MV-4-11 (cell line): ENCODE data around the gene ASAP2.
"Not testable (repeated sequence)": the region's sequence is repeated elsewhere in the genome, so short reads cannot be mapped to it uniquely, and the experiment has no call there.

Experiments
- DNase-seq: peaks from one replicate; lab custom pipeline; 2025; lab: John Stamatoyannopoulos, UW

Gene ASAP2

DNA sequence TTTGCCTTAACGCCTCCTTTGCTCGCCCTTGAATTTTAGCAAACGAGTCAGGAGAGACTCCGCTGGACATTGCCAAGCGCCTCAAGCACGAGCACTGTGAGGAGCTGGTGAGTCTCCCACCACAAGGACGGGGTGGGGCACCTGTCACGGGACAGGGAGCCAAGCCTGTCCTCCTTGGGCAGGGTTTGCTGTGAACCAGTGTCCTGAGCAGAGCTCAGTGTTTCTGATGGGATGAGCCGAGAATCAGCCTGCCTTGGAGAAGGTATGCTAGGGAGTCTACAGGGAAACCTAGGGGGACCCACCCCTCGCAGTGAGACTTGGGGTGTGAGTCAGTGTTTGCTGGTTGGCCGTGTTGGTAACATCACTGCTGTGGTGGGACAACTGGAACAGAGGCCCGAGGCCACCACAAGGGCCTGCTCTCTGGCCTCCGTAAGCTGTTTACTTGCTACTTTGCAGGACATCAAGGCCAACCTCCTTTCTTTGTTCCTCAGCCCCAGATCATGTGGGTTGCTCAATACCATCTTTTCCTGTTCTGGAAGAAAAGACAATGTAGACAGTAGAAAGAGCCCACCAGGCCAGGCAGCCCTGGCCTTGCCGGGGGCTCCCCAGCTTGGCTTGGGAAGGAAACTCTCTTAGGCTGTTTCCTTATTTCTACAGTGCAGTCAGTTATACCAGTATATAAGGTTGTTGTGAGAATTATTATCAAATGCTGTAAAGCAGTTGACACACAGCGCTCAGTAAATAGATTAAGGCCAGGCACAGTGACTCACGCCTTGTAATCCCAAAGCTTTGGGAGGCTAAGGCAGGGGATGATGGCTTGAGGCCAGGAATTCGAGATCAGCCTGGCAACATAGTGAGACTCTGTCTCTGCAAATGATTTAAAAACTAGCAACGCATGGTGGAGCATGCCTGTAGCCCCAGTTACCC, 174.4 kb downstream of the ASAP2 start:
- peak; percentile 41 for DNase-seq

DNA sequence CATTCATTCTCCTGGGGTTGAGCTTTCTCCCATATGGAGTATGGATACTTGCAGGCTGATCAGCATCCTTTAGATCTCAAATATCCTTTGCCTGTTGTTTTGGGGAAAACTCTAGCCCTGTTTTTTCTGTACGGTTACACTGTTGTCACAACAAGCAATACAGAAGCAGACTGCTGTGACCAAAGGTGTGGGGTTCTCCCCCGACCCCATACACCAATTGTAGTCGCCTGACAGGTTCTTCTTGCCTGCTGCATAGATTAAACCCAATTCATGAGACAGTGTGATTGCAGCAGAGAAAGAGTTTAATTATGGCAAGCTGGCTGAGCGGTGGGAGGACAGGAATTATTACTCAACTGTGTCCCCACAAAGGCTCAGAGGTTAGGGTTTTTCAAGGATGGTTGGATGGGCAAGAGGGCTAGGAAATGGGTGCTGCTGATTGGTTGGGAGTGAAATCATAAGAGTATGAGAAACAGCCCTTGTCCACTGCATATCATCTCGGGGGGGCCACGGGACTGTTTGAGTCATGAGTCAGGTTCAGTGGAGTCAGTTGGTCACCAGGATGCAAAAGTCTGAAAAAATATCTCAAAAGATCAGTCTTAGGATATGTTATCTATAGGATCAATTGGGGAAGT, 176.1 kb downstream of the ASAP2 start:
- no peak for DNase-seq

DNA sequence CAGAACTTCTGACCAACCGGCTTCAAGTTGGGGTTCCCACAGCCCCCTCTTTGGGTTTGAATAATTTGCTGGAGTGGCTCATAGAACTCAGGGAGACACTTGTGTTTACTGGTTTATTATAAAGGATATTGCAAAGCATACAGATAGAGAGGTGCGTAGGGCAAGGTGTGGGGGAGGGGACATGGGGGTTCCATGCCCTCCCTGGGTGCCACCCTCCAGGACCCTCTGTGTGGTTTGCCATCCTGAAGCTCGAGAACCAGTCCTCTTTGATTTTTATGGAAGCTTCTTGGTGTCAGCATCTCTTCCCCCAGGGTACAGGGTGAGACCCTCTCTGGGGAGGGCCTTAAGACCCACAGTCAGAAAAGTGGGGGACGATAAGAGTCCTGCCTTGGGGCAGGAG, 177.9 kb downstream of the ASAP2 start:
- no peak for DNase-seq

DNA sequence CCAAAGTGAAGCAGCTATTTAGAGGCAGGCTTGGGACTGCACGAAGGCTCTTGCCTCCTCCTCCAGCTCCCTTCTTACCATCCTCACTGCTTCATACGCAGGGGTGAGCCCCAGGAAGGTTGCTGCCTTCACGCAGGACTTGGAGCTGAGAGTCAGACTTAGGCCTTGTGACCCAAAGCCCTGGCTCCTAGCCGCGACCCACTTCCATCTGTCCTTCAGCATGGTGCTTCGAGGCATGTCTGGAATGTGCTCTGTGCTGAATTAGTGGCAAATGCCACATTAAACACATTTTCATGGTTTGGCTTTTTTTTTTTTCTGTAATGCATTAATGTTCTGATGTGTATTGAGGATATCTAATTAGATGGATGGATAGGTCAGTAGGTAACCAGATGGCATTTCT, 179.2 kb downstream of the ASAP2 start:
- DNase-seq, result no peak

DNA sequence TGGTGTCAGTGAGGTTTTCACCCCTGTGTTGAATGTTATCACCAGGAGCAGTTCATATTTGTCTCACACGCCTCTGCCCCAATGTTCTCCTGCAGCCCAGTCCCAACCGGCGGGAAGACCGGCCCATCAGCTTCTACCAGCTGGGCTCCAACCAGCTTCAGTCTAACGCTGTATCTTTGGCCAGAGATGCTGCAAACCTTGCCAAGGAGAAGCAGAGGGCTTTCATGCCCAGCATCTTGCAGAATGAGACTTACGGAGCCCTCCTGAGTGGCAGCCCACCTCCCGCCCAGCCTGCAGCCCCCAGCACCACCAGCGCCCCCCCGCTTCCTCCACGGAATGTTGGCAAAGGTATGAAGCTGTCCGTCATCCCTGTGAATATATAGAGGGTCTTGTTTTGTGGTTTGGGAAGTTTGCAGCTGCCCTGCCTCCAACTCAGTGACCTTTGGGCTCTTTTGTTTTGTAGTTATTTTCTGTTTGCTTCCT, 181.6 kb downstream of the ASAP2 start:
- no peak for DNase-seq

DNA sequence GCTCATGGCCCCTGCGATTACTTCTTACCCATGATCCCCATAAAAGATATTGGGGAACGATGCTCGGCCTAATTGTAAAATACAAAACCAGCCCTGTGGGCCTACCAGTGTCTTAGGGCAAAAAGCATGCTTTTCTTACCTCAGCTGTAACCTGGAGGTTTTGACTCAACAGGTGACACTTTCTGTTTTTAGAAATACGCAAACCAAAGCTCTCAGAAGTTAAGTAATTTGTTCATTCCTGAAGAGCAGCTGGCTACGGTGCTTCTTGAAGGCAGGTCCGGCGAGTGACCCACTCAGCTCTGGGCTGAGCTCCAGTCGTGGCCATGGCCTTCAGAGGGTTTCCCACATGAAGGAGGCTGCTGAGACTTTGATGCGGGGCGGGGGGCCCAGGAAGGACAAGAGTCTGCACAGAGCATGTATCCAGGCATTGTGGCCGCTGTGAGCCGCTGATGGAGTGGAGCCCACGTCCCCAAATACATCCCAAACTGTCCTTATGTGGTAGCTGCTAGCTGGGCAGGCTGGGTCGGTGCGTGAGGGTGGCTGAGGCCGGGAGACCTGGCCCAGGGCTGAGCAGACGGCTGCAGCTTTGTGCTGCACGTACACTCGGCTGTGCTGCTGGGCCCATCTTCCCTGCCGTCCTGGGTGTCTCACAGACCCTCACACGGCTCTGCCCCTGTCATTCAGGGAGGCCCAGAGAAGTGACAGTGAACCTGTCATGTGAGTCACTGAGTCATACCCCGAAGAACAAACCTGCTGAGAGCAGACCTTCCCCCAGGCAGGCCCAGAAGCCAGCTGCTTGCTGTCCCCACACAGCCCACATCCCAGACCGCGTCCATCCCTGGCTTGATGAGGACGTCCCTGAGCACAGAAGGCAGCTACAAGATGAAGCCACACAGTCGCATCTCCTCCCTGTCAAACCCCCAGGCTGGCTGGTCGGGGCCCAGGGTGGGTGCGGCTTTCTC, 182.6 kb downstream of the ASAP2 start:
- no peak for DNase-seq

DNA sequence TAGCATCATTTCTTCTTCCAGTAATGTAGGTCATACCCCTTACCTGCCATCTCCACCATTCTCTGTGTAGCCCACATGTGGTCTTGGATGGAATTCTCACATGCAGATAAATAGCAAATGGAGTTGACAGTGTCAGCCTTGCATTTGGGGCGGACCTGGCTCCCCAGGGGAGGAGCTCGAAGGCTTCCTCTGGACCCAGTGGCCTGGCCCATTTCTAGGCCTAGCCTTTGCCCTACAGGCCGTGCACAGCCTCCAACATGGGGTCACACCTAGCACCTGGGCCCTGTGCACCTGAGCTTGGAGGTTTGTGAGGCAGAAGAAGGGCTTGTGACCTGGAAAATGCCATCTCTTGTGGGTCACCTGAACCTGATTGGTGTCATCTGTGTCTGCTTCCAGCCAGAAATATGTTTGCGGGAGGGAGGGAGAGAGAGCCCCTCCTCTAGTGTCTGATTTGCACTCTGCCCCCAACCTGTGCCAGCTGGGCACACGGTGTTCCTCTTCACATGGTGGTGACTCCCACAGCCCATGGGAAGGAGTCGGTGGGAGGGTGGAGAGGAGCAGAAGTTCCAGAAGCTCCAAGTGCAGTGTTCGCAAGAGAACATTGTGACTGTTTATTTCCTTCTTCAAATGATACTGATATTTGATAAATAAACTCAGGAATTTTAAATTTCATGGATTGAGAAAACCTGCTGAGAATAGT, 183.7 kb downstream of the ASAP2 start:
- no peak for DNase-seq

DNA sequence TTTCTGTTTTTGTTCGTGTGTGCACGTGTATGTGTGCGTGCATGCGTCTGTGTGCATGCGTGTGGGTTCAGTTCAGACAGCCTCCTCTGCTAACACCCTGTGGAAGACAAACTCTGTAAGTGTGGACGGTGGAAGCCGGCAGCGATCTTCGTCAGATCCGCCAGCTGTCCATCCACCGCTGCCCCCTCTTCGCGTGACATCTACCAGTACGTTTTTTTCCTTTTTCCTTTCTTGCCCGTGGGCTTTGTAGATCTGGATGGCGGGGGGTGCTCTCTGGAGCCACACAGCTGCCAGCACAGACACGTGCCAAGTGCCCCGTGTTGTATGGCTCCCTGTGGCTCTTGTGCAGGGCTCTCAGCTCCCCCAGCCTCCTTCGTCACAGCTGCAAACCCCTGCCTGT, 184.4 kb downstream of the ASAP2 start:
- DNase-seq, result no peak

DNA sequence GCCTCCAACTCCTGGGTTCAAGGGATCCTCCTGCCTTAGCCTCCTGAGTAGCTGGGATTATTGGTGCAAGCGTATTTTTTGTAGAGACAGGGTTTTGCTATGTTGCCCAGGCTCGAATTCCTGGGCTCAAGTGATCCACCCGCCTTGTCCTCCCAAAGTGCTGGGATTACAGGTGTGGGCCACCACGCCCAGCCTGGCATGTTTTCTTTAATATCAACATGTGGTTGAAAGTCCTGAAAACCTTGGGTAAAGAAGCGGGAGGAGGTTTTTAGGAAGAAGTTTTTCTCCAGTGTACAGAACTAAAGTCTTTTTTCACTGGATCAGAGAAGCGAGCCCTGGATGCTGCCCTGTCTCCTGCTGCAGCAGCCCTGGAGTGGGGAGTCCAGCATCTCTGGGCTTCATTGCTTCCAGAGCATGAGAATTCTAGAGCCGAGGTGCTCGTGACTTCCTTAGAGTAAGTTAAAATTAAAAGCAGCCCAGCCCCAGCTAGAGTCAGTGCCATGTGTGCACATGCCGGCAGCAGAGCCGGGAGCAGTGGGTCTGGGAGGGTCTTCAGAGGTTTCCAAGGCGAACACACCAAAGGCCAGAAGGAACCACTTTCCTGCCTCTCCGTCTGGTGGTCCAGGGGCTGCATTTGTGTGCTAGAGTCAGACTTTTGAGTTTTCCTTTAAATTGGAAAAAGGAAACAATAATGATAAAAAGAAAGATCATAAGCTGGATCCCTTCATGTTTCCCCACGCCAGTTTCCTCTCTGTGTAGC, 185.5 kb downstream of the ASAP2 start:
- no peak for DNase-seq

DNA sequence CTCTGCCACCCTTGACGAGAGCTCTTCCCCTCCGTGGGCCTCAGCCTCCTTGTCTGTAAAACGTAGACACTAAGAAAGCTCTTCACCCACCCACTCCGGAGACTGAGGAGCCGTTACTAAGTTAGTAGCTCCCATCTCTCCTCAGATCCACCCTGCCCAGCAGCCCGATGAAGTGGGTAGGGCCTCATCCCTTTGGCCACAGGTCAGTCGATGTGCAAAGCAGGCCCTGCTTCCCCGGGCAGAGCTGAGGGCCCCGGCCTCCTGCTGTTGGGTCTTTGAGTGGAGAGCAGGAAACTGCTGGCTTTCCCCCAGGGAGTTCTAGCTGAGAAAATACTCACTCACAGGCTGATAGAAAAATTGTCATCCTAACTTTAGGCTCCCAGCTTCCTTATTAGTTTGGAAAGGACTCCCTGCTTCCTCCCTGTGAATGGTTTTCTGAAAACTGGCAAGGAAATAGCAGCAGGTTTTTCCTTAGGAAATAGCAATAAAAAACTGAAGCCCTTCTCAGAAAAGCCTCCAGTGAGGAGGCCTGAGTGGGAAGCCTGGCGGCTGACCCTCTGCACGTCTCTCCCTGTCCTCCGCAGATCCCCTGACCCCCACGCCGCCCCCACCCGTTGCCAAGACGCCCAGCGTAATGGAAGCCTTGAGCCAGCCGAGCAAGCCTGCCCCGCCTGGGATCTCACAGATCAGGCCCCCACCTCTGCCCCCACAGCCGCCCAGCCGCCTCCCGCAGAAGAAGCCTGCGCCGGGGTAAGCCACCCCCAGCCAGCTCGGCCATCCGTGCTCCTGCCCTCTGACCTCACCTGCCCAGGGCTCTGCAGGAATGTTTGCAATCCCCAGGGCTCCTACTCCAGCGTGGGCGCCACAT, 186.5 kb downstream of the ASAP2 start:
- no peak for DNase-seq

DNA sequence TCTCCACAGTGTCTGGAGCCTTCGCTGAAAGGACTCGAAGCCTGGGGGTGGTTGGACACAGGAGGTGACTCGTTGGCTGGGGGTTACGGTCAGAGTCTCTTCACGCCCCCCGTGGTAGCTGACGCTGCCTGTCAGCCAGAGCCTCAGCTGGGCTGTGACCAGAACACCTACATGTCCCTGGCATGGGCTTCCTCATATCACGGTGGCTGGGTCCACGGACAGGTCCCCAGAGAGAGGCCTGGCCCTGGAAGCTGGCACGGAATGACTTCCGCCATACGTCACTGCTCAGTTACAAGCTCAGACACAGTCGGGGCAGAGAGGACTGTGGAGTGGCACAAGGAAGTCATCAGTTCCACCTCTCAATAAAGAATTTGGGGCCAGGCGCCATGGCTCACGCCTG, 188.2 kb downstream of the ASAP2 start:
- DNase-seq, result no peak

DNA sequence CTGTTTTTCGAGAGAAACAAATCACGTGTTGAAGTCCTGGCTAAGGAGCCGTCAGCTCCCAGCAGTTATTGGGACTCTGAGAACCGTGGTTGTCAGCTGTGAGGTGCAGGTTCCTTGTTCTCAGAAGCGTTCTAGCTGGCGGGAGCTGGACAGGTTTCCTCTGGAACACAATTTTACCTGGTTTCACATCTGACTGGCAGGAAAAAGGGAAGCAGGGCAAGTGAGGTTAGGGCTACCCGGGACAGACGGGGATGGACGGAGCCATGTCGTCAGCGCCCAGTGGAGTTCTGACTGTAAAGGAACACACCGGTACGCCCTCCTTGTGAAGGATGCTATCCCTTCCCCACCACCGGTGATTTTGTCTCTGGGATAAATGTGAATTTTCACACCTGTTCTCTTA, 190.6 kb downstream of the ASAP2 start:
- no peak for DNase-seq

DNA sequence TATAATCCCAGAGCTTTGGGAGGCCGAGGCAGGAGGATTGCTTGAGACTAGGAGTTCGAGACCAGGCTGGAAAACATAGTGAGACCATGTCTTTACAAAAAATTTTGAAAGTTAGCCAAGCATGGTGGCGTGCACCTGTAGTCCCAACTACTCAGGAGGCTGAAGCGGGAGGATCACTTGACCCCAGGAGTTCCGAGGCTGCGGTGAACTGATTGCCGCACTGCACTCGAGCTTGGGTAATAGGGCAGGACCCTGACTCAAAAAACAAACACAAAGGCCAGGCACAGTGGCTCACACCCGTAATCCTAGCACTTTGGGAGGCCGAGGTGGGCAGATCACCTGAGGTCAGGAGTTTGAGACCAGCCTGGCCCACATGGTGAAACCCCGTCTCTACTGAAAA, 191.6 kb downstream of the ASAP2 start:
- not testable (repeated sequence) for DNase-seq

DNA sequence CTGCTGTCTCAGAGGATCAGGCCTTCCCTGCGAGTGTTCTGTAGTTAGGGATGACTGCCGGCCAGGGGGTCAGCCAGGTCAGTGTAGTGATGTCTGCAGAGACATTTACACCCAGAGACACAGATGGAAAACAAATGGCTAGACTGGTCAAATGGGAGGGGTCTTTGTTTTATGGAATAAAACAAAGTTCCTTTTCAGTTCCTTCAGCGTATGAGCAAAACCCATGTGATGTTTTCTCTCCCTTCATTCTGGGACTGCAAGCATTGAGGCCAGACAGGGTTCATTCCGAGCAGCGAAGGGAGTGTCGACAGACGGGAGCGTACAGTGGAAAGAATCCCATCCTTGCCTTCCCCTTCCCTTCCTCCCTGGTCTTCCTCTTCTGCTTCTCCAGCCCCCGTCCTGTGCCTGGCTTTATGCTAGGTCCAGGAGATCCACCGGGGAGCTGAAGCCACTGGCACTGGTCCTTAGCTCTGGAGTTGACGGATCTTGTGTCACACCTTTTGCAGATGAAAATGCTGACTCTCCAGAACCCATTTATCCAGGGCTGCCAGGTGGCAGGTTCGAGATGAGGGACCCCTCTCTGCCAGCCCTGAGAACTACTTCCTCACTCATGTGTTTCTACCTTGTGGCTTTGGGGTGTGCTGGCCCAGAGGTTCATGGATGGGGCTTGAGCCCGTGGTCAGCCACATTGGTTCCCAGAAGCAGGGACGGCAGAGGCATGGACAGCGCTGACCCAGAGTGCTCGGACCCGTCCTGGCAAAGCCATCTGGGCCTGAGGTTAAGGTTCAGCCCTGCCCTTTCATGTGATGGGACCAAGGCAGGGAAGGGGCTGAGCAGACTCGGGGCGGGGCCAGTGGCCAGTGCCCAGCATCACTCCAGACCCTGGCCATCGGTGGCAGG, 192.5 kb downstream of the ASAP2 start:
- DNase-seq, result no peak

DNA sequence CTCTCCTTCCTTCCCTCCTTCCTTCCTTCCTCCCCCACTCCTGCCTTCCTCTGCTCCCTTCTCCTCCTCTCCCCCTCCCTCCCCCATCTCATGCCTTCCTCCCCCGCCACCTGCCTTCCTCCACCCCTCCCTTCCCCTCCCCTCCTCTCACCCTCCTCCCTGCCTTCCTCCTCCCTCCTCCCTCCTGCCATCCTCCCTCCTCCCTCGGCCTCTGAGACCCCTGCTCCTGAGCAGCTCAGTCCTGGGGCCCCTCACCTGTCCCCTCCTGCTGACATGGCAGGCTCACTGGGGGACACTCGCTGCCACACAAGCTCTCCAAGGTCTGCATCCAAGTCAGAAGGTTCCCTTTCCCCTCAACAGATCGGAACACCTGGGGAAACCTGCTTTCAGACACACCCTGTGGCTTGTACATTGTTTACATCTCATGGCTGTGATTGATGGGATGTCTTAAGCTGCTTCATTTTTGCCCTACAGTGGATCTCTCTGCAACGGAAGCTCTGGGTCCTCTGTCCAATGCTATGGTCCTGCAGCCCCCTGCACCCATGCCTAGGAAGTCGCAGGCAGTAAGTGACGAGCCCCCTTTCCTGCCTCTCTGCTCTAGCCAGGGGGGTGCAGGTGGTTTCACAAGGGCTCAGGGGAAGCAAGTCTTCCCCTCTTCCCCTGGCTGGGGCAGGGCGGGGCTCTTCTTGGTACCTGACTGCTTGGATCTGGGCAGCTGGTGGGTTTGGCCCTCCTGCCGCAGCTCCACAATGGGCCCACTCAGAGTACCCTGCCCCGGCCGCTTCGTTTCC, 193.9 kb downstream of the ASAP2 start:
- DNase-seq, result no peak

DNA sequence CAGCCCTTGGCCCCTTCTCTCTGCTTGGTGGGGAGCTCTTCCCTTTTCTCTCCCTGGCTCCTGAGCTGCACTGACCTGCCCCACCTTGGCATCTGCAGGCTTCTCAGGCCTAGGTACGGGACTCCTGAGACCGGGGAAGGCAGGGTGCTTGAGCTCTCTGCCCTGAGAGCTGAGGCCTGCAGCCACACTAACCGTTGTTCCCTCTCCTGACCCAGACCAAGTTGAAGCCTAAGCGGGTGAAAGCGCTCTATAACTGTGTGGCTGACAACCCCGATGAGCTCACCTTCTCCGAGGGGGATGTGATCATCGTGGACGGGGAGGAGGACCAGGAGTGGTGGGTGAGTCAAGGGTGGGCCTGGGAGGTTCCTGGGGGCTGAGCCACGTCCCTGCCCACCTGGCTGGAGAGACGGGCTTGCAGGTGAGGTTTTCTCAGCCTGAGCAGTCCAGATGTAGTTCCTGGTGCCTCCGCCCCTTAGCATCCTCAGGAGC, 194.5 kb downstream of the ASAP2 start:
- no peak for DNase-seq

DNA sequence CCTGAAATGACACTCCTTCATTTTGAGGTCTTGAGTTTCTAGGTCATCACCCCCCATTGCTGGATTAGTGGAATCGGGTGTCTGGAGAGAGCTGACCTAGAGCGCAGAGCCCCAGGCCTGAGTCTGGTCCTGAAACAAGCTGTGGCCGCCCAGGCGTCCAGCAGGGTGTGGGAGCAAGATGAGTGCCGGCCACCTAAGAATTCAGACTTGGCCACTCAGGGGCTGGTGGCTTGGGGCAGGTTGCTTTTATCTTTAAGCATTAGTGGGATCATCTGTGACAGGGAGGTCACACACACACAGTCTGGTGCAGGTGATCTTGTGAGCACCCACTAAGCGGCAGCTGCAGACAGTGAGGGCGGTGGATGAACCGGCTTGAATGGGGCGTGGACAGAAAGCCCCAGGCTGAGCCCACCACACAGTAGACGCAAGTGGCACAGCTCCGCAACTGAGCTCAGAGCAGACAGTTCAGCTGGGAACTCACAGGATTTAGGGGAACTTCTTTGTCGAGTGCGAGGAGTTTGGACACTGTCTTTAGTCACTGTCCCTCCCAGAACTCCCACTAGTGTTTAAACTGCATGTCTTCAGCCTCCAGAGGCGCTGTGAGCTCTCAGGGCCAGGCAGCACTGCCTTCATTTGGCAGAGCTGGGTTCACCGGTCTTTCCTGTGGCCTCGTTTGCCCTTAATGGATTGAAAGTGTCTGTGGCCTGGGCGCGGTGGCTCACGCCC, 195.2 kb downstream of the ASAP2 start:
- DNase-seq, result peak; percentile 9
